PC-3 (cell line): ENCODE data around the gene HUNK. TPM values are rescaled to one million over a fixed set of nuclear protein-coding genes. Genes with fewer than 3 reads are reported as not detected.

Experiments used
- ATAC-seq: fragments of 200-7000 bp; cut with Tn5 transposase; 2 replicates; pipeline ENCODE4 v1.9.1; 2020; ENCODE audit warnings: mild to moderate bottlenecking, moderate library complexity
- BruUV-seq: library from RNA; stranded (reverse); fragments of 400-500 nt; replicated peaks from 2 replicates; lab custom pipeline; 2021; lab: Mats Ljungman, UMichigan
- CTCF ChIA-PET: fragments of 300-600 bp; sonication (Branson Sonifier 250); formaldehyde crosslinking; loops from one replicate; lab custom pipeline; 2022; ENCODE audit warnings: antibody characterized with exemption; lab: Charles Lee
- POLR2A ChIA-PET: fragments of 300-600 bp; sonication (Branson Sonifier 250); formaldehyde crosslinking; loops from one replicate; lab custom pipeline; 2022; ENCODE audit warnings: antibody characterized with exemption; ENCODE audit not compliant: unreplicated experiment; lab: Charles Lee
- DNase-seq: peaks from one replicate; pipeline ENCODE4 v3.0.0-alpha.2; 2015
- H2AFZ ChIP-seq: fragments of 300-600 bp; sonication (generic); 2 replicates; pipeline ENCODE4 v1.6.0; 2016; ENCODE audit warnings: antibody characterized with exemption, low read length
- H3F3A ChIP-seq: fragments of 300-600 bp; sonication (generic); one replicate; pipeline ENCODE4 v1.6.0; 2017; ENCODE audit warnings: antibody characterized with exemption, low read length, control low read depth, mild to moderate bottlenecking; ENCODE audit not compliant: unreplicated experiment
- H3K27ac ChIP-seq: fragments of 300-600 bp; sonication (generic); 2 replicates; pipeline ENCODE4 v1.5.1; 2016; ENCODE audit warnings: mild to moderate bottlenecking, low read length
- H3K27me3 ChIP-seq: fragments of 300-600 bp; sonication (generic); 2 replicates; pipeline ENCODE4 v1.6.1; 2016; ENCODE audit warnings: low read length, mixed read lengths
- H3K36me3 ChIP-seq: fragments of 300-600 bp; sonication (generic); 2 replicates; pipeline ENCODE4 v1.6.1; 2016; ENCODE audit warnings: low read depth, mixed run types, low read length, mixed read lengths
- H3K4me1 ChIP-seq: fragments of 300-600 bp; sonication (generic); 2 replicates; pipeline ENCODE4 v1.5.1; 2016; ENCODE audit warnings: low read length; ENCODE audit not compliant: insufficient read depth
- H3K4me2 ChIP-seq: fragments of 300-600 bp; sonication (generic); 2 replicates; pipeline ENCODE4 v1.6.0; 2016; ENCODE audit warnings: low read length
- H3K4me3 ChIP-seq: fragments of 300-600 bp; sonication (generic); 2 replicates; pipeline ENCODE4 v1.5.1; 2016; ENCODE audit warnings: mild to moderate bottlenecking, low read length, mixed read lengths
- H3K79me2 ChIP-seq: fragments of 300-600 bp; sonication (generic); 2 replicates; pipeline ENCODE4 v1.6.1; 2017; ENCODE audit warnings: low read length, mixed read lengths
- H3K9ac ChIP-seq: fragments of 300-600 bp; sonication (generic); 2 replicates; pipeline ENCODE4 v1.6.0; 2016; ENCODE audit warnings: mild to moderate bottlenecking, low read length
- H3K9me2 ChIP-seq: fragments of 300-600 bp; sonication (generic); replicated peaks from 2 replicates; pipeline ENCODE4 v1.6.1; 2016; ENCODE audit warnings: mixed run types, low read length, mixed read lengths
- H3K9me3 ChIP-seq: fragments of 300-600 bp; sonication (generic); 2 replicates; pipeline ENCODE4 v1.6.1; 2016; ENCODE audit warnings: low read length, mixed read lengths
- H4K20me1 ChIP-seq: fragments of 300-600 bp; sonication (generic); 2 replicates; pipeline ENCODE4 v1.6.1; 2016; ENCODE audit warnings: low read length, mixed read lengths
- EZH2 ChIP-seq: fragments of 300-600 bp; sonication (generic); IDR thresholded peaks from one replicate; pipeline ENCODE4 v1.6.1; 2017; ENCODE audit warnings: antibody characterized with exemption, mild to moderate bottlenecking, low read length; ENCODE audit not compliant: unreplicated experiment
- EZH2phosphoT487 ChIP-seq: fragments of 300-600 bp; sonication (generic); IDR thresholded peaks from 2 replicates; pipeline ENCODE4 v1.6.1; 2018; ENCODE audit warnings: mild to moderate bottlenecking, antibody characterized with exemption, low read length, borderline replicate concordance
- intact Hi-C: fragments of 100-400 bp; cut with micrococcal nuclease; formaldehyde crosslinking; loops from 2 replicates; pipeline ENCODE4 v1.9.0; 2023
- total RNA-seq: library from RNA; depleted of rRNA; stranded (reverse); fragments of >200 nt; gene quantifications from 2 replicates; pipeline ENCODE4 v1.2.3, GENCODE V29; 2014
- TF ChIP-seq, protein P1 (sequence below): fragments of 300-600 bp; sonication (generic); conservative IDR thresholded peaks from 2 replicates; pipeline ENCODE4 v1.5.1; 2017; ENCODE audit warnings: antibody characterized with exemption, low read depth, mild to moderate bottlenecking, low read length

Gene HUNK
- total RNA-seq, 1 experiment from 2014 or later, result not detected

DNA sequence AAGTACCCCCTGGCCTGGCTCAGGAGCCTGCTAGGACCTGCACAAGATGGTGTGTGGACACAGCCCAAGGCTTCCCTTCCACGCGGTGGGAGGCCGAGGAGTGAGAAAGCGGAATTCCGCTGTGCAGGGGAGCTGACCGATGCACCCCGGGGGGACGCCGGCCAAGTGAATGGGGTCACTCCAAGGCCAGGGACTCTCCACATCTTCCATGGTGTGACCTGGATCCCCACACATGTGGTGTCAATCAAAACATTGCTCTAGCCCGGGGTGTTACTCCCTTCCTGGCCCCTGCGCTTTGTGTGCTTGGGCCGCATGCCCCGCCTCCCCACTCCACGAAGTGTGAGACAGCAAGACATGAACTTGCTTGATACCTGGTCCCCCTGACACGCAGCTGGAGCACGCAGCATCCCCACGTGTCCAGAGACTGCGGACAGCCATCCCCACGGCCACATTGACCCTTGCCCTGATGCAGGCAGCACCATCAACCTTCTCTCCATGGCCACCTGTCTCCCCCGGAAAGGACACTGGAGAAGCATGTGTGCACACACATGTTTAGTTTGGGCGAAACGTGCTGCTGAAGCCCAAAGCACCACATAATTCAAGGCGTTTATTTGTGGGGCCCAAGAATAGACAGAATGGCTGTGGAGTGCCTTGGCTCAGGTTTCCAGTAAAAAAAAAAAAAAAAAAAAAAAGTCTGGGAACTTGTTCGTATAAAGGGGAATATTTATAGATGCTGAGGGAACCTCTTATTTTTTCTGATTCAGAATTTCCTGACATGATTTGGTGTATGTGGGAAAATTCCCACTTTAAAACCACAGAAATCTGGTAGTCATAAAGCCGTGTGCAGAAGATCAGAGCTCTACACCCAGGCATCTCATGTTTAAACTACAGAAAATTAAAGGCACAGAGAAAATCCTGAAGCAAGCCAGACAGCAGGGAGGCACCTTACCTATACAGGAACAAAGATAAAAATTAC, 171.7 kb downstream of the HUNK start:
- ChIA-PET CTCF (no interaction called here), POLR2A (no interaction called here)
- peaks cover 32% of the 10 kb centered on the region for H3K27me3 ChIP-seq
- no peaks in the 10 kb centered on the region for H3K4me1 ChIP-seq
- TF ChIP-seq EZH2, result no peak
- TF ChIP-seq, protein P1, sequence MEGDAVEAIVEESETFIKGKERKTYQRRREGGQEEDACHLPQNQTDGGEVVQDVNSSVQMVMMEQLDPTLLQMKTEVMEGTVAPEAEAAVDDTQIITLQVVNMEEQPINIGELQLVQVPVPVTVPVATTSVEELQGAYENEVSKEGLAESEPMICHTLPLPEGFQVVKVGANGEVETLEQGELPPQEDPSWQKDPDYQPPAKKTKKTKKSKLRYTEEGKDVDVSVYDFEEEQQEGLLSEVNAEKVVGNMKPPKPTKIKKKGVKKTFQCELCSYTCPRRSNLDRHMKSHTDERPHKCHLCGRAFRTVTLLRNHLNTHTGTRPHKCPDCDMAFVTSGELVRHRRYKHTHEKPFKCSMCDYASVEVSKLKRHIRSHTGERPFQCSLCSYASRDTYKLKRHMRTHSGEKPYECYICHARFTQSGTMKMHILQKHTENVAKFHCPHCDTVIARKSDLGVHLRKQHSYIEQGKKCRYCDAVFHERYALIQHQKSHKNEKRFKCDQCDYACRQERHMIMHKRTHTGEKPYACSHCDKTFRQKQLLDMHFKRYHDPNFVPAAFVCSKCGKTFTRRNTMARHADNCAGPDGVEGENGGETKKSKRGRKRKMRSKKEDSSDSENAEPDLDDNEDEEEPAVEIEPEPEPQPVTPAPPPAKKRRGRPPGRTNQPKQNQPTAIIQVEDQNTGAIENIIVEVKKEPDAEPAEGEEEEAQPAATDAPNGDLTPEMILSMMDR, result no peak
- TF ChIP-seq EZH2phosphoT487, result no peak
- no peaks in the 10 kb centered on the region for H4K20me1 ChIP-seq
- no TSS peak for BruUV-seq
- ATAC-seq, result no peak
- no peak overlapping the region for H2AFZ ChIP-seq
- no peaks in the 10 kb centered on the region for H3K79me2 ChIP-seq
- H3K27ac ChIP-seq, result no peak overlapping the region
- intact Hi-C loops, result no loop called here
- no peaks in the 10 kb centered on the region for H3K36me3 ChIP-seq
- H3K4me2 ChIP-seq, result no peak overlapping the region
- no peaks in the 10 kb centered on the region for H3K9me3 ChIP-seq
- no peaks in the 10 kb centered on the region for H3K9me2 ChIP-seq
- no peaks in the 10 kb centered on the region for H3F3A ChIP-seq
- DNase-seq, result no peak
- H3K9ac ChIP-seq, result no peak overlapping the region
- no peak overlapping the region for H3K4me3 ChIP-seq

DNA sequence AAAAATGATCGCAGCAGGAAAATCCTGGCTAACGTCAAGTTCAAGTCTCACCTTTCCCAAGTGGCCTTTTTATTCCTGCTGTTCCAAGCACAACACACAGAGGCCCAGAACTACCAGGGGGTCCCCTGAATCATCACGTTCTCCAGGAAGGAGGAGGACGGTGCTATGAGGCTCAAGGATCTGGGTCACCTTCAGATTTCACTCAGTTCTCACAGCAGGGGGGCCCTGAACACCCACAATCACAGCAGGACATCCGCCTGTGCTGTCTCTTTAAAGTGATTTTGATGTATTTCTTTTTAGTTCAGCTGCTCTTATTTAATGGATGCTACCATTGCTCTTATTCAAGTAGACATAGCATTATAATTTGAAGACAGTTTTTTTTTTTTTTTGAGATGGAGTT, 173.4 kb downstream of the HUNK start:
- Histone ChIP-seq H3F3A (no peaks in the 10 kb centered on the region), H3K27ac (no peak overlapping the region), H3K4me1 (no peaks in the 10 kb centered on the region), H3K4me2 (no peak overlapping the region), H3K27me3 (peaks cover 32% of the 10 kb centered on the region), H3K4me3 (no peak overlapping the region), H3K9me2 (no peaks in the 10 kb centered on the region), H2AFZ (no peak overlapping the region), H3K79me2 (no peaks in the 10 kb centered on the region), H4K20me1 (no peaks in the 10 kb centered on the region), H3K36me3 (no peaks in the 10 kb centered on the region), H3K9me3 (no peaks in the 10 kb centered on the region), H3K9ac (no peak overlapping the region)
- DNase-seq, result no peak
- intact Hi-C loops, result no loop called here
- ATAC-seq, result no peak
- CTCF ChIA-PET, result no interaction called here
- POLR2A ChIA-PET, result no interaction called here
- no TSS peak for BruUV-seq
- TF ChIP-seq EZH2phosphoT487, result no peak
- no peak for TF ChIP-seq EZH2
- TF ChIP-seq, protein P1, result no peak

DNA sequence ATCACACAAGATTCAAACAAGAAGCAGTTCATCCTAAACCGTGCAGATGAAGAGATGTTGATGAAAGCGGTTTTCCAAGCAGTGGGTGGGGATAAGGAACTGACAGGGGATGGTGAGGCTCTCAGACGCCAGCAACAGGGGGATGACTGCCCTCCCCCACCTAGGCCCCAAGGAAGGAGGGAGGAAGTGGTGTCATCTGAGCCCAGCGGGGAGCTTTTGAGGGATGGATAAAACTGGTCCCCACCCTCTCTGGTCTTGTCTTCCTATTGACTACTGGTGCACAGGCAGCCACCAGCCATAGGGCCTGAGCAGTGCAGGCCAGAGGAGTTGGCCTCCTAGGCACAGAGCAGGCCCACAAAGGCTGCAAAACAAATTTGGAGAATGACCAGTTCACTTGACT, 175.5 kb downstream of the HUNK start:
- TF ChIP-seq, protein P1, result no peak
- TF ChIP-seq EZH2 (no peak), EZH2phosphoT487 (no peak)
- POLR2A ChIA-PET, result no interaction called here
- Histone ChIP-seq H4K20me1 (no peaks in the 10 kb centered on the region), H3F3A (no peaks in the 10 kb centered on the region), H2AFZ (no peak overlapping the region), H3K4me1 (no peaks in the 10 kb centered on the region), H3K27me3 (peaks cover 29% of the 10 kb centered on the region), H3K27ac (no peak overlapping the region), H3K9ac (no peak overlapping the region), H3K4me3 (no peak overlapping the region), H3K4me2 (no peak overlapping the region), H3K79me2 (no peaks in the 10 kb centered on the region), H3K36me3 (no peaks in the 10 kb centered on the region), H3K9me2 (no peaks in the 10 kb centered on the region), H3K9me3 (no peaks in the 10 kb centered on the region)
- BruUV-seq, result no TSS peak
- DNase-seq, result no peak
- ATAC-seq, result no peak
- CTCF ChIA-PET, result no interaction called here
- intact Hi-C loops, result no loop called here
